CD4-positive, alpha-beta T cell treated with Interleukin-10 for 1 hour (primary cell): ENCODE measurements around the gene OSBP2.
"Not testable (repeated sequence)": the region's sequence is repeated elsewhere in the genome, so short reads cannot be mapped to it uniquely, and the experiment has no call there.

Experiments
- DNase-seq: peaks from one replicate; pipeline ENCODE4 v3.0.0-alpha.2; 2020

OSBP2 gene

GRCh38 chr22:30679895-30680690 is 14.6 kb upstream of the OSBP2 start:
- DNase-seq, result not testable (repeated sequence)

GRCh38 chr22:30680991-30681770 is 13.5 kb upstream of the OSBP2 start:
- no peak for DNase-seq

- no peak for DNase-seq
These were observed 12.8 kb upstream of the OSBP2 start for GRCh38 chr22:30681831-30682230.

- DNase-seq, result no peak
These were observed 9.5 kb upstream of the OSBP2 start for GRCh38 chr22:30685178-30685577.

GRCh38 chr22:30687358-30687757 is 7.3 kb upstream of the OSBP2 start:
- DNase-seq, result no peak

GRCh38 chr22:30689622-30690021 is 5.1 kb upstream of the OSBP2 start:
- no peak for DNase-seq

GRCh38 chr22:30691204-30691603 is 3.5 kb upstream of the OSBP2 start:
- DNase-seq, result no peak

- DNase-seq, result peak; percentile 59
These were observed 469 bp upstream of the OSBP2 start for GRCh38 chr22:30694171-30694639.

GRCh38 chr22:30695351-30695851 is 727 bp downstream of the OSBP2 start:
- no peak for DNase-seq

GRCh38 chr22:30695871-30696655 is 1.4 kb downstream of the OSBP2 start:
- no peak for DNase-seq

- no peak for DNase-seq
These were observed 3.3 kb downstream of the OSBP2 start for GRCh38 chr22:30697975-30698374.

GRCh38 chr22:30701872-30702271 is 7.2 kb downstream of the OSBP2 start:
- DNase-seq, result no peak

GRCh38 chr22:30702856-30703255 is 8.2 kb downstream of the OSBP2 start:
- no peak for DNase-seq

- no peak for DNase-seq
These were observed 10.3 kb downstream of the OSBP2 start for GRCh38 chr22:30704978-30705377.

- peak; percentile 6 for DNase-seq
These were observed 11.3 kb downstream of the OSBP2 start for GRCh38 chr22:30705710-30706651.

GRCh38 chr22:30709980-30710379 is 15.3 kb downstream of the OSBP2 start:
- DNase-seq, result peak; percentile 53

GRCh38 chr22:30712094-30712493 is 17.4 kb downstream of the OSBP2 start:
- no peak for DNase-seq

- no peak for DNase-seq
These were observed 19.4 kb downstream of the OSBP2 start for GRCh38 chr22:30714062-30714461.

- DNase-seq, result no peak
These were observed 22.8 kb downstream of the OSBP2 start for GRCh38 chr22:30717331-30717921.

- no peak for DNase-seq
These were observed 23.3 kb downstream of the OSBP2 start for GRCh38 chr22:30717952-30718351.

GRCh38 chr22:30718491-30718890 is 23.8 kb downstream of the OSBP2 start:
- no peak for DNase-seq
